ENCODE measurements around the gene TRIM33.

DNA sequence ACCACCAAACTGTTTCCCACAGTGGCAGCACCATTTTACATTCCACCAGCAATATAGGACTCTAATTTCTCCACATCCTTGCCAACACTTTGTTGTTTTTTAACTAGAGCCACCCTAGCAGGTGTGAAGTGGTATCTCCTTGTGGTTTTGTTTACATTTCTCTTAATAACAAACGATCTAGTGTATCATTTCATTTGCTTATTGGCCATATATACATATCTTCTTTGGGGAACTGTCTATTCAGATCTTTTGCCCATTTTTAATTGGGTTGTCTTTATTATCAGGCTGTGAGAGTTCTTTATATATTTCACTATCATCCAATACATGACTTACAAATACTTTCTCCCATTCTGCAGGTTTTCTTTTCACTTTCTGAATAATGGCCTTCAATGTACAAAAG lies 18.0 kb downstream of the TRIM33 start:
- TF ChIP-seq, protein P1, sequence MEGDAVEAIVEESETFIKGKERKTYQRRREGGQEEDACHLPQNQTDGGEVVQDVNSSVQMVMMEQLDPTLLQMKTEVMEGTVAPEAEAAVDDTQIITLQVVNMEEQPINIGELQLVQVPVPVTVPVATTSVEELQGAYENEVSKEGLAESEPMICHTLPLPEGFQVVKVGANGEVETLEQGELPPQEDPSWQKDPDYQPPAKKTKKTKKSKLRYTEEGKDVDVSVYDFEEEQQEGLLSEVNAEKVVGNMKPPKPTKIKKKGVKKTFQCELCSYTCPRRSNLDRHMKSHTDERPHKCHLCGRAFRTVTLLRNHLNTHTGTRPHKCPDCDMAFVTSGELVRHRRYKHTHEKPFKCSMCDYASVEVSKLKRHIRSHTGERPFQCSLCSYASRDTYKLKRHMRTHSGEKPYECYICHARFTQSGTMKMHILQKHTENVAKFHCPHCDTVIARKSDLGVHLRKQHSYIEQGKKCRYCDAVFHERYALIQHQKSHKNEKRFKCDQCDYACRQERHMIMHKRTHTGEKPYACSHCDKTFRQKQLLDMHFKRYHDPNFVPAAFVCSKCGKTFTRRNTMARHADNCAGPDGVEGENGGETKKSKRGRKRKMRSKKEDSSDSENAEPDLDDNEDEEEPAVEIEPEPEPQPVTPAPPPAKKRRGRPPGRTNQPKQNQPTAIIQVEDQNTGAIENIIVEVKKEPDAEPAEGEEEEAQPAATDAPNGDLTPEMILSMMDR (IDR thresholded peaks at IDR 0.05): no peak
- no peak for TF ChIP-seq POLR2AphosphoS5 (IDR thresholded peaks at IDR 0.05)
- TF ChIP-seq POLR2A (IDR thresholded peaks at IDR 0.05): no peak

All from prostate gland (tissue), 2 donors.